ENCODE measurements around the gene HIPK2.

- no peak for TF ChIP-seq FOXK2 (IDR thresholded peaks at IDR 0.05)
- TF ChIP-seq ELF4 (IDR thresholded peaks at IDR 0.05): no peak
- no peak for TF ChIP-seq CTBP1 (IDR thresholded peaks at IDR 0.05; ENCODE audit: borderline replicate concordance)
- no peak for TF ChIP-seq SP1 (IDR thresholded peaks at IDR 0.05)
- no peak for TF ChIP-seq TARDBP (IDR thresholded peaks at IDR 0.05)
- no peak for TF ChIP-seq BHLHE40 (IDR thresholded peaks at IDR 0.05; ENCODE audit: borderline replicate concordance)
- no peak for TF ChIP-seq FOXA1 (IDR thresholded peaks at IDR 0.05)
- TF ChIP-seq NFRKB (IDR thresholded peaks at IDR 0.05): no peak
- TF ChIP-seq, protein P1, sequence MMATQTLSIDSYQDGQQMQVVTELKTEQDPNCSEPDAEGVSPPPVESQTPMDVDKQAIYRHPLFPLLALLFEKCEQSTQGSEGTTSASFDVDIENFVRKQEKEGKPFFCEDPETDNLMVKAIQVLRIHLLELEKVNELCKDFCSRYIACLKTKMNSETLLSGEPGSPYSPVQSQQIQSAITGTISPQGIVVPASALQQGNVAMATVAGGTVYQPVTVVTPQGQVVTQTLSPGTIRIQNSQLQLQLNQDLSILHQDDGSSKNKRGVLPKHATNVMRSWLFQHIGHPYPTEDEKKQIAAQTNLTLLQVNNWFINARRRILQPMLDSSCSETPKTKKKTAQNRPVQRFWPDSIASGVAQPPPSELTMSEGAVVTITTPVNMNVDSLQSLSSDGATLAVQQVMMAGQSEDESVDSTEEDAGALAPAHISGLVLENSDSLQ (IDR thresholded peaks at IDR 0.05): no peak
- no peak for TF ChIP-seq FOXM1 (IDR thresholded peaks at IDR 0.05; ENCODE audit: borderline replicate concordance)
- no peak for TF ChIP-seq SUZ12 (IDR thresholded peaks at IDR 0.05)
These were observed 96.9 kb downstream of the HIPK2 start for GRCh38 chr7:139680676-139681462.

Data from HEK293T (cell line).